ENCODE data around the gene ATAD1.

DNA sequence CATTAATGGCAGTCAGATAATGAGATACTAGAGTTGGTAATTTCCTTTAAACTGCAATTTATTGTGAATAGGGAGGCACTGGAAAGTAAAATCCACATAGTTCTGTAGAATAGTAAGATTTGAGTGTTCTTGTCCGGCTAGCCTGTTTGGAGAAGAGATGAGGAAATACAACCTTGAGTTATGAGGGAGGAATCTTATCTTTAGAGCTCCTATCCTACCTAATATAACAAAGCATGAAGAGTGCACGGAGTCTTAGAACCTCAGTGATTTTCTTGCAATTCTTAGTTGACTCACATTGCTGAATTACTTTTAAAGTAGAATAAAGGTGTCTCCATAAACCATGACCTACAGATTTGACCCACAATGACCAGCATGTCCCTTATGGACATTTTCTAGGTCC lies 73.4 kb downstream of the ATAD1 start:
- TF ChIP-seq POLR2A (IDR thresholded peaks at IDR 0.05), result no peak
- TF ChIP-seq, protein P1, sequence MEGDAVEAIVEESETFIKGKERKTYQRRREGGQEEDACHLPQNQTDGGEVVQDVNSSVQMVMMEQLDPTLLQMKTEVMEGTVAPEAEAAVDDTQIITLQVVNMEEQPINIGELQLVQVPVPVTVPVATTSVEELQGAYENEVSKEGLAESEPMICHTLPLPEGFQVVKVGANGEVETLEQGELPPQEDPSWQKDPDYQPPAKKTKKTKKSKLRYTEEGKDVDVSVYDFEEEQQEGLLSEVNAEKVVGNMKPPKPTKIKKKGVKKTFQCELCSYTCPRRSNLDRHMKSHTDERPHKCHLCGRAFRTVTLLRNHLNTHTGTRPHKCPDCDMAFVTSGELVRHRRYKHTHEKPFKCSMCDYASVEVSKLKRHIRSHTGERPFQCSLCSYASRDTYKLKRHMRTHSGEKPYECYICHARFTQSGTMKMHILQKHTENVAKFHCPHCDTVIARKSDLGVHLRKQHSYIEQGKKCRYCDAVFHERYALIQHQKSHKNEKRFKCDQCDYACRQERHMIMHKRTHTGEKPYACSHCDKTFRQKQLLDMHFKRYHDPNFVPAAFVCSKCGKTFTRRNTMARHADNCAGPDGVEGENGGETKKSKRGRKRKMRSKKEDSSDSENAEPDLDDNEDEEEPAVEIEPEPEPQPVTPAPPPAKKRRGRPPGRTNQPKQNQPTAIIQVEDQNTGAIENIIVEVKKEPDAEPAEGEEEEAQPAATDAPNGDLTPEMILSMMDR (IDR thresholded peaks at IDR 0.05), result no peak
